GM23338 (cell line): ENCODE data around the gene TMEM117. TPM values are rescaled to one million over a fixed set of nuclear protein-coding genes. Genes with fewer than 3 reads are reported as not detected.

Experiments
- ATAC-seq: fragments of 200-7000 bp; cut with Tn5 transposase; 3 replicates; pipeline ENCODE4 v1.9.1; 2020
- DNase-seq: peaks from one replicate; pipeline ENCODE4 v3.0.0-alpha.2; 2015; ENCODE audit warnings: low spot score
- H2AFZ ChIP-seq: fragments of 200-600 bp; sonication (generic); 2 replicates; pipeline ENCODE4 v1.8.0; 2016; ENCODE audit warnings: antibody characterized with exemption, mild to moderate bottlenecking, moderate library complexity
- H3F3A ChIP-seq: fragments of 200-600 bp; sonication (generic); replicated peaks from 2 replicates; pipeline ENCODE4 v1.8.0; 2017; ENCODE audit warnings: antibody characterized with exemption, mixed run types, low read depth
- H3K27ac ChIP-seq: fragments of 200-600 bp; sonication (generic); 2 replicates; pipeline ENCODE4 v1.6.1; 2016; ENCODE audit warnings: low read depth
- H3K27me3 ChIP-seq: fragments of 200-600 bp; sonication (generic); 2 replicates; pipeline ENCODE4 v1.8.0; 2016; ENCODE audit warnings: mild to moderate bottlenecking, mixed run types, moderate library complexity; ENCODE audit not compliant: insufficient read depth
- H3K36me3 ChIP-seq: fragments of 200-600 bp; sonication (generic); 2 replicates; pipeline ENCODE4 v1.8.0; 2016; ENCODE audit warnings: mild to moderate bottlenecking; ENCODE audit not compliant: insufficient read depth
- H3K4me1 ChIP-seq: fragments of 200-600 bp; sonication (generic); 2 replicates; pipeline ENCODE4 v1.8.0; 2016; ENCODE audit warnings: mild to moderate bottlenecking, moderate library complexity; ENCODE audit not compliant: insufficient read depth
- H3K4me2 ChIP-seq: fragments of 200-600 bp; sonication (generic); 2 replicates; pipeline ENCODE4 v1.7.1; 2017; ENCODE audit warnings: mixed run types
- H3K4me3 ChIP-seq: fragments of 200-600 bp; sonication (generic); 2 replicates; pipeline ENCODE4 v1.6.1; 2016; ENCODE audit warnings: mixed run types
- H3K79me2 ChIP-seq: fragments of 200-600 bp; sonication (generic); replicated peaks from 2 replicates; pipeline ENCODE4 v1.8.0; 2017; ENCODE audit warnings: mild to moderate bottlenecking; ENCODE audit not compliant: insufficient read depth
- H3K9me2 ChIP-seq: fragments of 200-600 bp; sonication (generic); 2 replicates; pipeline ENCODE4 v1.8.0; 2017; ENCODE audit not compliant: insufficient read depth
- H4K20me1 ChIP-seq: fragments of 200-600 bp; sonication (generic); replicated peaks from 2 replicates; pipeline ENCODE4 v1.8.0; 2017; ENCODE audit warnings: mild to moderate bottlenecking; ENCODE audit not compliant: insufficient read depth
- H3K27ac Mint-ChIP-seq: 2 replicates; pipeline ENCODE4 v1.8.0; 2020; ENCODE audit warnings: inconsistent platforms, mild to moderate bottlenecking, moderate library complexity, mixed read lengths
- H3K27me3 Mint-ChIP-seq: 3 replicates; pipeline ENCODE4 v1.8.0; 2022; ENCODE audit warnings: low read depth, mild to moderate bottlenecking, moderate library complexity, mixed read lengths, inconsistent platforms; ENCODE audit not compliant: insufficient read depth, poor library complexity
- H3K36me3 Mint-ChIP-seq: 3 replicates; pipeline ENCODE4 v1.8.0; 2021; ENCODE audit warnings: low read depth, mild to moderate bottlenecking, inconsistent platforms, moderate library complexity, mixed read lengths
- H3K4me1 Mint-ChIP-seq: 3 replicates; pipeline ENCODE4 v1.8.0; 2020; ENCODE audit warnings: mild to moderate bottlenecking, inconsistent platforms, mixed read lengths
- H3K4me3 Mint-ChIP-seq: 3 replicates; pipeline ENCODE4 v1.8.0; 2021; ENCODE audit warnings: moderate library complexity, mild to moderate bottlenecking, inconsistent platforms, mixed read lengths
- H3K9me3 Mint-ChIP-seq: 3 replicates; pipeline ENCODE4 v1.8.0; 2020; ENCODE audit warnings: moderate library complexity, mild to moderate bottlenecking, inconsistent platforms, mixed read lengths
- CREB1 ChIP-seq: fragments of 250-450 bp; sonication (Bioruptor Pico); IDR thresholded peaks from 2 replicates; pipeline ENCODE4 v1.5.0; 2020; ENCODE audit warnings: low read depth, mild to moderate bottlenecking, moderate library complexity
- CTCF ChIP-seq, 2 experiments: fragments of 200-600 bp in 1 of 2; sonication (generic) in 1 of 2; conservative IDR thresholded peaks; 2 replicates each; pipeline versions ENCODE4 v1.5.1 to v1.6.1; 2016 to 2017; ENCODE audit warnings: antibody characterized with exemption in 2 of 2, low read depth in 2 of 2, mild to moderate bottlenecking in 2 of 2, moderate library complexity in 1 of 2
- ETS1 ChIP-seq: IDR thresholded peaks from 2 replicates; pipeline ENCODE4 v1.6.1; 2016; ENCODE audit warnings: antibody characterized with exemption
- EZH2 ChIP-seq: fragments of 200-600 bp; sonication (generic); IDR thresholded peaks from one replicate; pipeline ENCODE4 v1.8.0; 2017; ENCODE audit warnings: antibody characterized with exemption, mild to moderate bottlenecking, low read depth; ENCODE audit not compliant: unreplicated experiment
- JUNB ChIP-seq: IDR thresholded peaks from one replicate; pipeline ENCODE4 v1.6.1; 2016; ENCODE audit warnings: antibody characterized with exemption; ENCODE audit not compliant: unreplicated experiment
- NANOG ChIP-seq: IDR thresholded peaks from 2 replicates; pipeline ENCODE4 v1.6.1; 2016; ENCODE audit warnings: antibody characterized with exemption, borderline replicate concordance
- POLR2AphosphoS5 ChIP-seq: IDR thresholded peaks from 2 replicates; pipeline ENCODE4 v1.6.1; 2016; ENCODE audit warnings: antibody characterized with exemption, low read depth
- STAT1 ChIP-seq: IDR thresholded peaks from one replicate; pipeline ENCODE4 v1.6.1; 2016; ENCODE audit warnings: antibody characterized with exemption; ENCODE audit not compliant: unreplicated experiment
- ZNF114 ChIP-seq: fragments of 250-450 bp; sonication (Bioruptor Pico); IDR thresholded peaks from 2 replicates; pipeline ENCODE4 v1.5.0; 2020; ENCODE audit warnings: mild to moderate bottlenecking, moderate library complexity
- ZNF331 ChIP-seq: fragments of 250-450 bp; sonication (Bioruptor Pico); IDR thresholded peaks from 2 replicates; pipeline ENCODE4 v1.5.0; 2020; ENCODE audit warnings: low read depth, mild to moderate bottlenecking, moderate library complexity
- ZNF462 ChIP-seq: fragments of 250-450 bp; sonication (Bioruptor Pico); IDR thresholded peaks from 2 replicates; pipeline ENCODE4 v1.5.0; 2020; ENCODE audit warnings: mild to moderate bottlenecking, moderate library complexity
- polyA plus RNA-seq: library from polyadenylated mRNA; unstranded; fragments of >200 nt; fragmentation: Nextera tagmentation; extraction: Ambion mirVana; gene quantifications from 2 replicates; pipeline ENCODE4 v1.2.1, GENCODE V29; 2016
- total RNA-seq: library from RNA; depleted of rRNA; stranded (reverse); fragments of >200 nt; shearing (Covaris generic); gene quantifications from 2 replicates; pipeline ENCODE4 v1.2.3, GENCODE V29; 2014

TMEM117 gene
- total and polyA plus RNA-seq, 2 experiments from 2014 or later: 0.94 to 1.6 TPM

- Histone ChIP-seq H3K4me1 (no peaks in the 10 kb centered on the region), H3K79me2 (no peaks in the 10 kb centered on the region), H3K4me2 (no peak overlapping the region), H4K20me1 (no peaks in the 10 kb centered on the region), H3K4me3 (no peak overlapping the region), H3K27ac (no peak overlapping the region), H3K9me2 (no peaks in the 10 kb centered on the region), H3F3A (no peaks in the 10 kb centered on the region), H3K36me3 (no peaks in the 10 kb centered on the region), H3K27me3 (no peaks in the 10 kb centered on the region), H2AFZ (no peak overlapping the region)
- peaks cover 1% of the 10 kb centered on the region for H3K27me3 Mint-ChIP-seq
- H3K36me3 Mint-ChIP-seq: peaks cover 5% of the 10 kb centered on the region; the same call in 2 of the 3 replicates
- DNase-seq (no peak), ATAC-seq (no peak)
- TF ChIP-seq POLR2AphosphoS5 (no peak), JUNB (no peak), ZNF114 (no peak), ZNF331 (CRISPR knock-in tag) (no peak), ETS1 (no peak), STAT1 (no peak), NANOG (no peak), EZH2 (no peak), CTCF (conservative IDR thresholded peaks at IDR 0.05; ENCODE audit: low read depth in 2 of 2) (no peak), CREB1 (CRISPR knock-in tag) (no peak), ZNF462 (CRISPR knock-in tag) (no peak)
- peaks cover 24% of the 10 kb centered on the region for H3K9me3 Mint-ChIP-seq
- H3K27ac Mint-ChIP-seq: no peak overlapping the region
- no peak overlapping the region for H3K4me3 Mint-ChIP-seq
- no peaks in the 10 kb centered on the region for H3K4me1 Mint-ChIP-seq
Measured at GRCh38 chr12:44034906-44035305, 199.0 kb downstream of the TMEM117 start.
